ENCODE measurements around the gene IL12A. TPM values are rescaled to one million over a fixed set of nuclear protein-coding genes. Genes with fewer than 3 reads are reported as not detected.

Gene IL12A
- total and polyA plus RNA-seq, 2 of the 8 experiments (the other 6 are each of a cell fraction or from before 2014, with no cell fraction given) = 0.41 to 0.92 TPM

DNA sequence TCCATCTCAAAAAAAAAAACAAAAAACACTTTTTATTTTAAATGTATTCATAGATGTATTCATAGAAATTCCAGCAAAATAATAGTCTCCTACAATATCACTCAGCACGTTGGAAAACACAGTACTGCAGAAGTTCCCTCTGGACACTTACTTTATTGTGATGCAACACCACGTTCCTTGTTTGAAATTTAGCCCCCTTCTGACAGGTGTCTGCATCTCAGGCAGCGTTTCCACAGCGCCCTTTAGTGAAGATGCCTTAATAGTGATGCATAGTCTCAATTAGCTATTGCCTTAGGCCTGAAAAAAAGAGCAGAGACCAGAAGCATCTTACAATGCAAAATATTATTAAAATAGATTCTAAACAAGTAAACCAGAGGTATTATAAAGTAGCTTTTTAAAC, 20.3 kb downstream of the IL12A start:
- Histone ChIP-seq H3K4ac (replicated peaks; ENCODE audit: insufficient read length, low read depth, low read length) (no peak overlapping the region), H3K56ac (replicated peaks; ENCODE audit: insufficient read length, low read depth, low read length) (no peak overlapping the region), H2BK120ac (replicated peaks; ENCODE audit: low read depth, low read length) (no peak overlapping the region), H3K18ac (ENCODE audit: extremely low read depth, low read length) (no peak overlapping the region), H3K23ac (ENCODE audit: insufficient read length) (no peak overlapping the region), H2BK12ac (ENCODE audit: low read depth, low read length) (no peak overlapping the region), H2BK5ac (ENCODE audit: low read depth, low read length) (no peak overlapping the region), H4K20me1 (replicated peaks in 1 of 2; ENCODE audit: control insufficient read depth in 1 of 2, insufficient read depth in 2 of 2, low read length in 2 of 2) (no peaks in the 10 kb centered on the region), H4K8ac (ENCODE audit: extremely low read depth, insufficient read depth, low read length) (no peak overlapping the region), H3K14ac (ENCODE audit: insufficient read length) (no peak overlapping the region), H2AK5ac (ENCODE audit: low read depth, low read length) (no peak overlapping the region), H3K4me1 (replicated peaks in 1 of 4; ENCODE audit: control insufficient read depth in 3 of 4, insufficient read depth in 4 of 4, low read length in 3 of 4) (no peaks in the 10 kb centered on the region), H3K79me2 (ENCODE audit: control insufficient read depth in 1 of 2, insufficient read depth in 2 of 2, low read length in 2 of 2) (no peaks in the 10 kb centered on the region), H3K4me2 (ENCODE audit: insufficient read depth in 1 of 2, low read depth in 2 of 2, low read length in 2 of 2) (no peak overlapping the region), H2BK20ac (ENCODE audit: low read length) (no peak overlapping the region), H3K36me3 (ENCODE audit: control insufficient read depth in 2 of 4, insufficient read depth in 4 of 4, low read length in 3 of 4) (no peaks in the 10 kb centered on the region), H3K23me2 (ENCODE audit: low read depth, low read length) (no peaks in the 10 kb centered on the region), H3K79me1 (ENCODE audit: low read depth, low read length) (no peaks in the 10 kb centered on the region), H4K91ac (replicated peaks; ENCODE audit: insufficient read length, low read length) (no peak overlapping the region), H3K9ac (replicated peaks in 1 of 4; ENCODE audit: extremely low read depth in 1 of 4, low read depth in 3 of 4, low read length in 3 of 4) (no peak overlapping the region), H4K5ac (ENCODE audit: insufficient read length, low read depth, low read length) (no peak overlapping the region), H3K27me3 (replicated peaks in 1 of 4; ENCODE audit: control insufficient read depth in 3 of 4, extremely low read depth in 1 of 4, insufficient read depth in 3 of 4, low read length in 3 of 4) (no peaks in the 10 kb centered on the region), H3K4me3 (ENCODE audit: extremely low read depth in 1 of 4, insufficient read depth in 2 of 4, low read depth in 3 of 4, low read length in 4 of 4) (no peak overlapping the region), H2AFZ (ENCODE audit: low read length) (no peak overlapping the region), H2BK15ac (ENCODE audit: low read length) (no peak overlapping the region), H3K9me3 (ENCODE audit: insufficient read depth in 2 of 2, low read depth in 1 of 2, low read length in 1 of 2) (no peaks in the 10 kb centered on the region), H3K27ac (ENCODE audit: low read depth, low read length) (no peak overlapping the region)
- WGBS, 2 experiments (ENCODE audit: extremely low coverage in 1 of 2, insufficient coverage in 1 of 2, insufficient read length in 1 of 2, insufficient replicate concordance in 2 of 2, low coverage in 1 of 2, low lambda C conversion rate in 2 of 2, missing lambda C conversion rate in 1 of 2) = 66% methylated on average over 4 of the region's 4 CpGs; no CpG with 5 or more reads in 1 of the 2 experiments
- CTCF ChIA-PET (ENCODE audit: partially characterized antibody) = interaction anchor here (0.7 to 10.0 kb wide), 9 partner anchors 13 to 392 kb away, joined by 3 to 238 read pairs (median 3); partner anchors contain the start of gene IL12A
- FAIRE-seq (no peak), DNase-seq (ENCODE audit: low read depth in 1 of 2, low spot score in 2 of 2) (no peak)
- TF ChIP-seq, protein P1, sequence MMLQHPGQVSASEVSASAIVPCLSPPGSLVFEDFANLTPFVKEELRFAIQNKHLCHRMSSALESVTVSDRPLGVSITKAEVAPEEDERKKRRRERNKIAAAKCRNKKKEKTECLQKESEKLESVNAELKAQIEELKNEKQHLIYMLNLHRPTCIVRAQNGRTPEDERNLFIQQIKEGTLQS (IDR thresholded peaks at IDR 0.05; ENCODE audit: insufficient read depth, low read depth, low read length) = no peak
- TF ChIP-seq SP4 (IDR thresholded peaks at IDR 0.05; ENCODE audit: low read length) = no peak
- no peak for TF ChIP-seq PHF8 (conservative IDR thresholded peaks at IDR 0.05; ENCODE audit: low read depth, low read length)
- POLR2A ChIA-PET (ENCODE audit: partially characterized antibody) = no interaction called here
